CD4-positive, alpha-beta T cell treated with Interleukin-17A for 4 hours (primary cell): ENCODE data around the gene MYBBP1A.
"Not testable (repeated sequence)": the region's sequence is repeated elsewhere in the genome, so short reads cannot be mapped to it uniquely, and the experiment has no call there.

Experiments
- DNase-seq: peaks from one replicate; pipeline ENCODE4 v3.0.0-alpha.2; 2020; ENCODE audit warnings: mixed read lengths

MYBBP1A gene, protein sequence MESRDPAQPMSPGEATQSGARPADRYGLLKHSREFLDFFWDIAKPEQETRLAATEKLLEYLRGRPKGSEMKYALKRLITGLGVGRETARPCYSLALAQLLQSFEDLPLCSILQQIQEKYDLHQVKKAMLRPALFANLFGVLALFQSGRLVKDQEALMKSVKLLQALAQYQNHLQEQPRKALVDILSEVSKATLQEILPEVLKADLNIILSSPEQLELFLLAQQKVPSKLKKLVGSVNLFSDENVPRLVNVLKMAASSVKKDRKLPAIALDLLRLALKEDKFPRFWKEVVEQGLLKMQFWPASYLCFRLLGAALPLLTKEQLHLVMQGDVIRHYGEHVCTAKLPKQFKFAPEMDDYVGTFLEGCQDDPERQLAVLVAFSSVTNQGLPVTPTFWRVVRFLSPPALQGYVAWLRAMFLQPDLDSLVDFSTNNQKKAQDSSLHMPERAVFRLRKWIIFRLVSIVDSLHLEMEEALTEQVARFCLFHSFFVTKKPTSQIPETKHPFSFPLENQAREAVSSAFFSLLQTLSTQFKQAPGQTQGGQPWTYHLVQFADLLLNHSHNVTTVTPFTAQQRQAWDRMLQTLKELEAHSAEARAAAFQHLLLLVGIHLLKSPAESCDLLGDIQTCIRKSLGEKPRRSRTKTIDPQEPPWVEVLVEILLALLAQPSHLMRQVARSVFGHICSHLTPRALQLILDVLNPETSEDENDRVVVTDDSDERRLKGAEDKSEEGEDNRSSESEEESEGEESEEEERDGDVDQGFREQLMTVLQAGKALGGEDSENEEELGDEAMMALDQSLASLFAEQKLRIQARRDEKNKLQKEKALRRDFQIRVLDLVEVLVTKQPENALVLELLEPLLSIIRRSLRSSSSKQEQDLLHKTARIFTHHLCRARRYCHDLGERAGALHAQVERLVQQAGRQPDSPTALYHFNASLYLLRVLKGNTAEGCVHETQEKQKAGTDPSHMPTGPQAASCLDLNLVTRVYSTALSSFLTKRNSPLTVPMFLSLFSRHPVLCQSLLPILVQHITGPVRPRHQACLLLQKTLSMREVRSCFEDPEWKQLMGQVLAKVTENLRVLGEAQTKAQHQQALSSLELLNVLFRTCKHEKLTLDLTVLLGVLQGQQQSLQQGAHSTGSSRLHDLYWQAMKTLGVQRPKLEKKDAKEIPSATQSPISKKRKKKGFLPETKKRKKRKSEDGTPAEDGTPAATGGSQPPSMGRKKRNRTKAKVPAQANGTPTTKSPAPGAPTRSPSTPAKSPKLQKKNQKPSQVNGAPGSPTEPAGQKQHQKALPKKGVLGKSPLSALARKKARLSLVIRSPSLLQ (N-terminal part only)

DNA sequence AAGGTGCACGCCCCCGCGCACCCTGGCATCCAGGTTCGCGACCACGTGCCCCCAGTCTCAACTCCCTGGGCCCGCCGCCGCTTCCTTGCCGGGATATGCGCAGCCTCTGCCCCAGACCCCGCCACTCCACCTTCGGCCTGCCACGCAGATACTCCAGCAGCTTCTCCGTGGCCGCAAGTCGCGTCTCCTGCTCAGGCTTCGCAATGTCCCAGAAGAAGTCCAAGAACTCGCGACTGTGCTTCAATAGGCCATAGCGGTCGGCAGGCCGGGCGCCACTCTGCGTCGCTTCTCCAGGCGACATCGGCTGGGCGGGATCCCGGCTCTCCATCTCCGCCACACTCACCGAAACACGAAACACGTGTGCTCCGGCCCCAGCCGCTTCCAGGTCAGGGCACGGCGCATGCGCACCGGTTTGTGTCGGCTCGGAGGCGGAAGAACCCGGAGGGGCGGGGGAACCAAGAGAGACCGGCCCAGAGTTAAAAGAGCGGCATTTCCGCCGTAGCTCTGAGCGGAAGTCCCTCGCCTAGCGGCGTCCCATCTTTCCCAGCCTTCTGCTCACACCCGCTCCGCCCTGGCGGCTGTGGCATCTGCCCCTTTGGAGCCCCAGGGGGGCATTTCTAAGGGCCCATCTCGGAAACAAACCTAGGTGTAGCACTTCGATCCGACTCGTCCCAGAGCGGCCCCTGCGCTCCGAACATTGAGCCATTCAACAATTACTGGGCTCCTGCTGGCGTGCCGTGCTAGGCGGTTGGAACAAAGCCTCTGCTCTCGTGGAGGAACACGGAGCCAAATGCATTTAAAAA is at the start of gene MYBBP1A:
TSS of gene MYBBP1A (minus strand) at position 388 of the 803 bp plus-strand sequence. CDS start at position 328, 60 bp downstream.
- DNase-seq = peak; percentile 99

DNA sequence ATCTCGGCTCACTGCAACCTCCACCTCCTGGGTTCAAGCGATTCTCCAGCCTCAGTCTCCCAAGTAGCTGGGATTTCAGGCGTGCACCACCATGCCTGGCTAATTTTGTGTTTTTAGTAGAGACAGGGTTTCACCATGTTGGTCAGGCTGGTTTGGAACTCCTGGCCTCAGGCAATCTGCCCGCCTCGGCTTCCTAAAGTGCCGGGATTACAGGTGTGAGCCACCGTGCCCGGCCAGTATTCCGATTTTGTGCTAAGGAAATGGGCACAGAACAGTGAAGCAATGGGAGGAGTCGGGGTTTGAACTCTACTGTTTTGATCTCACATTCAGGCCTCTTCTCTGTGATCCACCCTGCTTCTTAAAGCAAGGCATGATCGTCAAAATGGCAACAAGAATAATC is 49.6 kb upstream of the MYBBP1A start:
- not testable (repeated sequence) for DNase-seq

DNA sequence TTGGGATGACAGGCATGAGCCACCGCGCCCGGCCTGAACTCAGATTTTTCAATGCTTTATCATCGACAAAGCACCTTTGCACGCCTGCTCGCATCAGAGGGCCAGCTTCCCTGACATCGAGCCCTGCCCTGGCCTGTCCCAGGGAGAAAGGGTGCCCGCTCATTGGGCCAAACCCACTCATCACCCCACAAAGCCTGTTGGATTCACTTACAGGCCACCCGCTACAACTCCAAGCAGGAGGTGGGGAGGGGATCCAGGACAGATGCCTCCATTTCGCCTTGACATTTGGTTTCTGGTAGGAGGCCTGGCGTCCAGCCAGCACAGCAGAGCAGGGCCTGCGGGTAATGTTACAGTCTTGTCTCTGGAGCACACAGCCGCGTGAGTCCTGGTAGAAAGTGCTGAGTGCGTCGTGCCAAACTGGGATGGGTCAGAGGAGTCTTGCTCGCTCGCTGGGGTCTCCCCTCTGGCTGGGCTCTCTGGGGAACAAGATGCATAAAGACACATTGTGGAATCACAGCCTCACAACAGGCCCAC is 49.0 kb upstream of the MYBBP1A start:
- DNase-seq = no peak

DNA sequence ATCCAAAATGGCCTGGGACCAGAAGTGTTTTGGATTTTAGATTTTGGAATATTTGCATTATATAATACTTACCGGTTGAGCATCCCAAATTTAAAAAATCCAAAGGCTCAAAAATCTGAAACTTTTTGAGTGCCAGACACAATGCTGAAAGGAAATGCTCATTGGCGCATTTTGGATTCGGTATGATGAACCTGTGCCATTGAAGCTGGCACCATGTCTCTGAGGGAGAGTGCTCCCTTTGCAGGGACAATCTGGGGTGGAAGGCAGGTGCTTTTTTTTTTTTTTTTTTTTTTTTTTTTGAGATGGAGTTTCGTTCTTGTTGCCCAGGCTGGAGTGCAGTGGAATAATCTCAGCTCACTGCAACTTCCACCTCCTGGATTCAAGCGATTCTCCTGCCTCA is 46.9 kb upstream of the MYBBP1A start:
- no peak for DNase-seq

DNA sequence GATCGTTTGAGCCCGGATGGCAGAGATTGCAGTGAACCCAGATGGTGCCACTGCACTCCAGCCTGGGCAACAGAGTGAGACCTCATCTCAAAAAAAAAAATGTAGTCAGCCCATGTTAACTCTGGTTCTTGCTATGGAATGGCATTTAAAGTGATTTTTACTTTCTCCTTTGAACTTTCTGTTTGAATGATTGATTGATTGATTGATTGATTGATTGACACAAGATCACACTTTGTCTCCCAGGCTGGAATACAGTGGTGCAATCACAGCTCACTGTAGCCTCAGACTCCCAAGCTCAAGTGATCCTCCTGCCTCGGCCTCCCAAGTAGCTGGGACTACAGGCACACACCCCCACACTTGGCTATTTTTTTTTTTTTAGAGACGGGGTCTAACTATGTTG is 46.1 kb upstream of the MYBBP1A start:
- no peak for DNase-seq

DNA sequence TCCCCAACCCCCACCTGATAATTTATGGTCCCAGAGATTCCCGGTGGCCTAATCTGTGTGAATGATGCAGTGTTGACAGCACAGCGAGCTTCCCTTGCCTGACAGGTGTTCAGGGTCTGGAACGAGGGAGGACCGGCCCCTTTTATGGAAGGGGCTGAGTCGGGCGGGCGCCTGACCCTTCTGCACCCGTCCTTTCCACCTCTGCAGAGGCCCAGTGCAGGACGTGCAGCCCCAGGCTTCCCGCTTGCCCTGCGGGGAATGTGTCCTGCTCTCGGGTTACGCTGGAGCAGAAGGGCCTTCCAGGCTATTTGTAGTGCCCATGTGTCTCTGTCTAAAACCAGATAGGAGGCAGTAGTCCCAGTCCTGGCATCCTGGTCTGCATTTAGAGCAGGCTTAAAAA is 45.4 kb upstream of the MYBBP1A start:
- no peak for DNase-seq

DNA sequence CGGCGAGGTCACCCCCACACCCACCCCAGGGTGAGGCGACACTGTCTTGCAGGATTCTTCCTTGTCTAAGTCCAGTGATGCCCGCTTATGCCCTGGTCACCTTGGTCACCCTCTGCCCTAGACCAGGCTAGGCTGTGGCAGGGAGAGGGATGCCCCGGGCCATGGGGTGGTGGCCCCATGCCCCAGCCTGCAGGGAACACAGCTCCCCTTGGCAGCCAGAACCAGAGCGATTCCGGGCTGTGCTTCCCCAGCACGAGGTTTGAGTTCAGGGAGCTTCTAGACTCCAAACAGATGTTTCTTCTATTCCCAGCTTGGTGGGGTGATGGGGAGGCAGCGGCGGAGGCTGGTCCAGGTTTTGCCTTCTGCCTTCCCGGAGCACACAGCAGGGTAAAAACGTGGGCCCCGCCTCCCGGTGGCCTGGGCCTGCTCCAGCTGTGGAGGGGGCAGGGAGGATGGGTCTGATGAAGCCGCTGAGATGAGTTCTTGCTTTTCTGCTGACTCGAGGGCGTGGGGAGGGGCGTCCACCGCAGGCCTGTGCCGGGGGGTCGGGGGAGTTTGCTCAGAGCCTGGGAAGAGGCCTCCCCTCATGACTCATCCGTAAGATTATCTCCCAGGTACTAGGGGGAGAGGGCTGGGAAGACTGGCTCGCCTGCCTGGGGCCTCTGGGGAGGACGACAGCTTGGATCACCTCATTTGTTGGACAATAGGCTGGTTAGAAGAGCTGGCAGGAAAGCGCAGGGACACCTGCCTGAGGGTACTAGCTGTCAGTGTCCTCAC is 44.5 kb upstream of the MYBBP1A start:
- no peak for DNase-seq

DNA sequence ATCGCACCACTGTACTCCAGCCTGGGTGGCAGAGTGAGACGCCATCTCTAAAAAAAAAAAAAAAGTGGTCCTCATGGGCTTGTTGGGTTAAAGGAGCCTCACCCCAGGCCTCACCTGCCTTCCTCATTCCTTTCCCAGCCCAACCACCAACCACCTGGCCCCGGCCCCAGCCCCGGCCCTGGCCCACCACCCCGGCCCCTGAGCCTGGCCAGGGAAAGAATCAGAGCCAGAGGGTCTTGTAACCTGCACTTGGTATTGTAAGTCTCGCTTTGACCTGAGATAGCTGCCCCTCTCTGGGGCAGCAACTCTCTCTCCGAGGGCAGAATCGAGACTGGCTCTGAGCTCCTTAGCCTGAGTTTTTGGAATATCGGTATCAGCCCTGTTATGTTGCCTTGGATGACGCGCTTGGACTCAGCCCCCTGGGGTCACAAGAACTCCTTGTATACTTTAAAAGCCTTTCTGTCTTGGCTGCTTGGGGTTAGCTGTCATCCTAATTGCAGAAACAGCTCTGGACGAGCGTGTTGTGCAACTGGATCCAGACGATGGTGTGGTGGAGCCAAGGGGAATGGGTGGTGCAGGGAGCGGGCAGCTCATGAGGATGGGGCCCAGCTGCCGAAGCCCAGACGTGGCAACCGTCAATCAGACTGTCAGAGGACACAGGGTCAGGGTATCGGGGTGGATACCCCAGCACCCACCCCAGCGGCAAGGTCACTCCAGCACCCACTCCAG is 43.8 kb upstream of the MYBBP1A start:
- DNase-seq = no peak

DNA sequence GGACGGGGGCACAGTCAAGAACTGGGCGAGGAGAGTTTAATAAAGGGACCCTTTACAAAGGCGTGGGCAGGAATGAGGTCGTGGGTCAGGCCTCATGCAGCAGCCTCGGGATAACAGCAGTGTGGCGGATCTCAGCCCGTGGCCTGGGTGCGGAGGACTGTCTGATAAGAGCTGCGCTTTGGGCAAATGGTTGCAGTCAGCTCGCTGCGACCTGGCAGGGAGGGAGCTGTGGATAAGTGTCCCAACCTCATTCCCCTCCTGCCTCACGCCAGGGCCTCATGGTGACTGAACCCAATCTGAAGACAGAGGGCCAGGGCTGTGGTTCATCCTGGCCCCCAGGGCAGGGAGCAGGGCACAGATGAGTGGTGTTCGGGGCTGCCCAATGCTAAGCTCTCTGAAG is 42.8 kb upstream of the MYBBP1A start:
- no peak for DNase-seq

DNA sequence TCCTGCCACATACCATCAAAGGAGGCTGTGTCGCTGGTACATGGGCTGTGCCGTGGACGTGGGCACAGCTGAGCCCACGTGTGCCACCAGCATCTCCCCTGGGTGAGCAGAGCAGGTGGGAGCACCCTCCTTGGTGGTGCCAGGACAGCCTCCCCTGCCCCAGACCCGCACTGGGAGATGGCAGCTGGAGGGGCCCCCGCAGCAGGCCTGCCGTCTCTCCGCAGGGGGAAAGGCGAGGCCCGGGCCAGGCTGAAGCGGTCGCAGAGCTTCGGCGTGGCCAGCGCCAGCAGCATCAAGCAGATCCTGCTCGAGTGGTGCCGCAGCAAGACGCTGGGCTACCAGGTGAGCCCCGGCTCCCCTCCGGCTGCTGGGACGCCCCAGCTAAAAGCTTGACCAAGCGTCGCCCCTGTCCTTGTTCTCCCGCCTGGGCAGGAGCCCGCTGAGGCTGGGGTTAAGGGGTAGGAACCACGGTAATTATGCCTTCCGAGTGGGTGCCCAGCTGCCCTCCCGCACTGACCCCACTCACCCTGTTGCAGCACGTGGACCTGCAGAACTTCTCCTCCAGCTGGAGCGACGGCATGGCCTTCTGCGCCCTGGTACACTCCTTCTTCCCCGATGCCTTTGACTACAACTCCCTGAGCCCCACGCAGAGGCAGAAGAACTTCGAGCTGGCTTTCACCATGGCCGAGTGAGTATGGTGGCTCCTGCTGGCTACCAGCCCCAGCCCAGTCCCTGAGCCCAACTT is 41.6 kb upstream of the MYBBP1A start:
- no peak for DNase-seq

DNA sequence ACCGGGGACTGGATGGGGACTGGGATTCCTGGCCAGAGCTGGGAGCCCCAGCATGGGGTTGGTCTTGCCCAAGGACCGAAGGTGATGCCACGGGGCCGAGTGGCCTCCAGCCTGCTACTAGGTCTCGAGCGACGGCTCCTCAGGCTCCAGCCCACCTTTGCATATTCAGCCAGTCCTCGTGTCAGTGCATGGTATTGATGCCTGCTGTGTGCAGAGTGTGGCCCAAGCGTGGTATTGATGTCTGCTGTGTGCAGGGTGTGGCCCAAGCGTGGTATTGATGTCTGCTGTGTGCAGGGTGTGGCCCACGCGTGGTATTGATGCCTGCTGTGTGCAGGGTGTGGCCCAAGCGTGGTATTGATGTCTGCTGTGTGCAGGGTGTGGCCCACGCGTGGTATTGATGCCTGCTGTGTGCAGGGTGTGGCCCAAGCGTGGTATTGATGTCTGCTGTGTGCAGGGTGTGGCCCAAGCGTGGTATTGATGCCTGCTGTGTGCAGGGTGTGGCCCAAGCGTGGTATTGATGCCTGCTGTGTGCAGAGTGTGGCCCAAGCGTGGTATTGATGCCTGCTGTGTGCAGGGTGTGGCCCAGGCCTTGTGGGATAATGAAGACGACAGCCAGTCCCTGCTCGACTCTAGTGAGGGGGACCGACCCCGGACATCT is 40.6 kb upstream of the MYBBP1A start:
- not testable (repeated sequence) for DNase-seq

DNA sequence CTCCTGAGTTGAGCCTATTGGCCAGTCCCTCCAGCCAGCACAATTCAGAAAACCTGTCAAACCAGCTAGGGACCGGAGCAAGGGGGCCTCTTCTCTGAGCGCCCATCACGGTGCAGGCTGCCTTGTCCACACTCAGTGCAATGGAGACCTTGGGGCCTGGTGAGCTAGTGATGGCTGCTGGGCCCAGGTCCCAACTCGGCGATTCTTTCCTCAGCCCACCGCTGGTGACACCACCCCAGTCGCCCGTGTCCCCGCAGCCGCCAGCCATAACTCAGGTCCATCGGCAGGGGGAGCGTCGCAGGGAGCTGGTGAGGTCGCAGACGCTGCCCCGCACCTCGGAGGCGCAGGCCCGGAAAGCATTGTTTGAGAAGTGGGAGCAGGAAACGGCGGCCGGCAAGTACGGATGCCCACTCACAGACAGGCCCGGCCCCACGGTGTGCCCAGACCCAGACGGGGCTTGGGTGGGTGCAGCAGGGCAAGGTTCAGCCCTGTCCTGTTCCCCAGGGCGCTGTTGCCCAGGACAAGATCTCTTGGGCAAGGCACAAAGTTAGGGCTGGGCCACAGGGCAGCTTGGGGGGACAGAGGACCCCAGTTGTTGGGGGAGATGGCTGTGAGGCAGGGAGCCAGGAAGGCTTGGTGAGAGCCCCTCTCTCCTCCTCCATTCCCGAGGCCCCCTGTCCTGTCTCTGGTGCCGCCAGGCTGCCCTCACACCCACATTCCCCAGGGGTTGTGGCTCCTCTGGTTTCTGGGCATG is 39.9 kb upstream of the MYBBP1A start:
- DNase-seq = peak; percentile 55

DNA sequence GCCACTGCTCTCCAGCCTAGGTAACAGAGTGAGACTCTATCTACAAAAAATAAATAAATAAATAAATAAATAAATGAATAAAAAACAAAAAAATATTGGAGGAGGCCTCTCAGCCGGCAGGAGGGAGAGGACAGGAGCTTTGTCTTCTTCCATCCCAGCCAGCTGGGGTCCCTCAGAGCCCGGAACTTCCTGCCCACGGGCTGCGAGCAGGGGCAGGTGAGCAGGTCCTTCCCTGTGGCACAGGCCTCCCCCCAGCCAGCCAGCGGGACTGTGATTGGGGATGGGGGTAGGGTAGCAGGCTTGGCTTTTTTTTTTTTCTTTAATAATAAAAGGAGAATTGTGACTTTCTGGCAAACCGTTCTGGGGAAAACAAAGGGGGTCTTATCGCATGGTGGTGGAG is 39.2 kb upstream of the MYBBP1A start:
- no peak for DNase-seq

DNA sequence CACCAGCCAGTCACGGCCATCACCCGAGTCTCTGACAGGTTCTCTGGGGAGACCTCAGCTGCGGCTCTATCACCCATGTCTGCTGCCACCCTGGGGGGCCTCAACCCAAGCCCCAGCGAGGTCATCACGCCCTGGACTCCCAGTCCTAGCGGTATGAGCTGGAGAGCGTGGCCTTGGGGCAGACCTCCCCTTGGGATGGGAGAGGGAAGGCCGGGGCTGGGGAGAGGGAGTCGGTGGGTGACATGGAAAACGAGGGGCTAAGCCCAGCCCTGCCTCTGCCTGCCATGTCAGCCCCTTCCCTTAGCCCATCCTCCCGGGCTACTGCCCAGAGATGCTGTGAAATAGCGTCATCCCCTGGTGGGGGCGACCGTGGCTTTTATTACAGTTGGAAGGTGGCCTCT is 37.8 kb upstream of the MYBBP1A start:
- DNase-seq = no peak

DNA sequence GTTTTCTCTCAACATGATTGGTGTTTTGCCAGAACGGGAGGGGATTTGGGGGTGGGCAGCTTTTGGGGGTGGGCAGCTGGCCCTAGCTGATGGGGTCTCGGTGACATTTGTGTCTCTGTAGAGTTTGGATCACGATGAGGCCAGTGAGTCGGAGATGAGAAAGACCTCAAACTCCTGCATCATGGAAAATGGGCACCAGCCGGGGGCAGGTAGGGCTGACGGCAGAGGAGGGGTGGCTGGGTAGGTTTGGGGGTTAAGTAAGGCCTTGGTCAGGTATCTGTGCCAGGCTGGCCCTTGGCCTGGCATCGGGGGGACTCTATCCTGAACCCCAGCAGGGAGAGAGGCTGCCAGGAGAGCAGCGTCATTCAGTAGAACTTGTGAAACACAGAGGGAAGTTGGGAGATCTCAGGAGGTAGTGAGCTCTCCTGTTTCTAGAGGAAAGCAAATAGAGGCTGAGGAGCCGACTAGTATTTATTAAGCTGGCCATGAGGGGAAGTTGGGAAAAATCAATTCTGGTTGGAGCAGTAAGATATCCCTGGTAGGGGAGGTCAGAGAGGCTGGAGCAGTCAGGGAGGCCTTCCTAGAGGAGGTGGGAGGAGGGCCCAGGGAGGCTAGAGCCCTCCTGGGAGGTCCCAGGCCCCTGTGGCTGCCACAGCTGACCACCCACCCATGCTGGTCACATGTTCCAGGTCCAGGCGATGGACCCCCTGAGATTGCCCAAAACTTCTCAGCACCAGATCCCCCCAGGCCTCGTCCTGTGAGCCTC is 37.2 kb upstream of the MYBBP1A start:
- DNase-seq = no peak

DNA sequence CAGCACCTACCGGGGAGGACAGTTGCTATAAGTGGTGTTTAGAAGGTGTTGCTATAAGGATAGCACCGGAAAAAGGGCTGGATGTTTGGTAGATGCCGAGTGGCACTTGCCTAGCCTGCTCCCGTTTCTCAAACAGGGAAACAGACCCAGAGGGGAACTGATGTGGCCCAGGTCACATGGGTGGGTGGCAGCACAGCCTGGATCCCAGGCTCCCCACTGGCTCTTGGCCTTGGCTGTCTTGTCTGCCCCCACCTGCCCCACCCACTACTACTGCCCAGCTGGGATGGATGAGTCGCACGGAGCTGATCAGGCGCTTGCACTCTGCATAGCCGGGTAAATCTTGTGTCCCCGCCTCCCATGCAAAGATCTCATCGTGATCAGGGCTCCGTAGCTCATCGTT is 36.3 kb upstream of the MYBBP1A start:
- DNase-seq = no peak

DNA sequence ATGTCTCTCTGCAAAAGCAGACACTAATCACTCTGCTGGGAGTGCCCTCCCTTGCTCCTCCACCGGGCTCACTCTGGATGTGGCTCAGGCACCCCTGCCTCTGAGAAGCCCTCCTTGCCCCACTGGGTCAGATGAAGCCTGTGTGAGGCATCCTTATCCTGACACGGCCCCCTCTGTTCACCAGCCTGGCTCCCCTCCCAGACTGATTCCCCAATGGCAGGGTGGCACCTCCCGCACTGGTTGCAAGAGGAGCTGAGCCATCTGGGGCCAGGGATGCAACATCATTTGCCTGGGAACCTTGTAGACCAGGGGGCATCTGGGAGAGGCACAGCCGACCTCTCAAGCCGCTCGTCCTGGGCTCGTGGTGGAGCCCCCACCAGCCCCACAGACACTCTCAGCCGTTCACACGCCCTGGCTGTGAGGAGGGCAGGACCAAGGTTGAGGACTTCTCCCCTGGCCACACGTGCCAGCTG is 35.8 kb upstream of the MYBBP1A start:
- DNase-seq = no peak
